WTC11 (cell line): ENCODE data around the gene LCA5L. TPM values are rescaled to one million over a fixed set of nuclear protein-coding genes. Genes with fewer than 3 reads are reported as not detected.
A peak's percentile ranks its signal among the peaks of the same experiment; 100 is the strongest.

ENCODE experiments used
- CREB1 ChIP-seq: sonication (generic); formaldehyde crosslinking; IDR thresholded peaks from 2 replicates; pipeline ENCODE4 v1.8.0; 2023; ENCODE audit warnings: mild to moderate bottlenecking, missing genetic modification reagents
- EMX1 ChIP-seq: fragments of 250-450 bp; sonication (Bioruptor Pico); IDR thresholded peaks from 2 replicates; pipeline ENCODE4 v1.8.0; 2021; ENCODE audit warnings: mild to moderate bottlenecking
- FOXP1 ChIP-seq: sonication (generic); formaldehyde crosslinking; IDR thresholded peaks from 2 replicates; pipeline ENCODE4 v1.8.0; 2022; ENCODE audit warnings: missing genetic modification reagents, mild to moderate bottlenecking, moderate library complexity, borderline replicate concordance
- GRHL2 ChIP-seq: fragments of 250-450 bp; sonication (Bioruptor Pico); IDR thresholded peaks from 2 replicates; pipeline ENCODE4 v1.8.0; 2022; ENCODE audit warnings: mild to moderate bottlenecking, moderate library complexity; ENCODE audit not compliant: insufficient replicate concordance, severe bottlenecking
- HMGA2 ChIP-seq: fragments of 250-450 bp; sonication (Bioruptor Pico); IDR thresholded peaks from 2 replicates; pipeline ENCODE4 v1.4.0; 2021; ENCODE audit warnings: mild to moderate bottlenecking, moderate library complexity
- IRF2 ChIP-seq: sonication (generic); formaldehyde crosslinking; IDR thresholded peaks from 2 replicates; pipeline ENCODE4 v1.8.0; 2022; ENCODE audit warnings: low read depth, missing genetic modification reagents, borderline replicate concordance
- JAZF1 ChIP-seq: fragments of 250-450 bp; sonication (Bioruptor Pico); IDR thresholded peaks from 2 replicates; pipeline ENCODE4 v1.9.0; 2021; ENCODE audit warnings: moderate library complexity, mild to moderate bottlenecking, inconsistent platforms
- KAT7 ChIP-seq: sonication (generic); formaldehyde crosslinking; IDR thresholded peaks from 2 replicates; pipeline ENCODE4 v1.8.1; 2023; ENCODE audit warnings: missing genetic modification reagents, mild to moderate bottlenecking, borderline replicate concordance
- NR1H2 ChIP-seq: sonication (generic); formaldehyde crosslinking; IDR thresholded peaks from 2 replicates; pipeline ENCODE4 v1.9.0; 2021; ENCODE audit warnings: mild to moderate bottlenecking, moderate library complexity, missing genetic modification reagents
- RORB ChIP-seq: fragments of 250-450 bp; sonication (Bioruptor Pico); IDR thresholded peaks from 2 replicates; pipeline ENCODE4 v1.9.0; 2021; ENCODE audit warnings: mild to moderate bottlenecking
- SMAD3 ChIP-seq: sonication (generic); formaldehyde crosslinking; IDR thresholded peaks from 2 replicates; pipeline ENCODE4 v1.8.0; 2022; ENCODE audit warnings: missing genetic modification reagents, mild to moderate bottlenecking, borderline replicate concordance
- TEAD1 ChIP-seq: sonication (generic); formaldehyde crosslinking; IDR thresholded peaks from 2 replicates; pipeline ENCODE4 v1.8.0; 2022; ENCODE audit warnings: mild to moderate bottlenecking, missing genetic modification reagents
- TEAD4 ChIP-seq: sonication (generic); formaldehyde crosslinking; IDR thresholded peaks from 2 replicates; pipeline ENCODE4 v1.8.0; 2022; ENCODE audit warnings: mild to moderate bottlenecking, missing genetic modification reagents
- ZBTB21 ChIP-seq: sonication (generic); formaldehyde crosslinking; IDR thresholded peaks from 2 replicates; pipeline ENCODE4 v1.8.1; 2023; ENCODE audit warnings: mild to moderate bottlenecking, missing genetic modification reagents, borderline replicate concordance
- total RNA-seq: library from RNA; stranded (reverse); gene quantifications from 3 replicates; pipeline ENCODE4 v1.2.3, GENCODE V29; 2021
- TF ChIP-seq, protein P1 (sequence below): sonication (generic); formaldehyde crosslinking; IDR thresholded peaks from 2 replicates; pipeline ENCODE4 v1.8.0; 2022; ENCODE audit warnings: mild to moderate bottlenecking, missing genetic modification reagents
- TF ChIP-seq, protein P2 (sequence below): sonication (generic); formaldehyde crosslinking; conservative IDR thresholded peaks from 2 replicates; pipeline ENCODE4 v1.8.1; 2023; ENCODE audit warnings: mild to moderate bottlenecking, low read depth, missing genetic modification reagents, moderate library complexity
- TF ChIP-seq, protein P3 (sequence below): sonication (generic); formaldehyde crosslinking; IDR thresholded peaks from 2 replicates; pipeline ENCODE4 v1.8.0; 2022; ENCODE audit warnings: missing genetic modification reagents
- TF ChIP-seq, protein P4 (sequence below): sonication (generic); formaldehyde crosslinking; IDR thresholded peaks from 2 replicates; pipeline ENCODE4 v1.8.1; 2022; ENCODE audit warnings: missing genetic modification reagents, borderline replicate concordance
- TF ChIP-seq, protein P5 (sequence below): fragments of 250-450 bp; sonication (Bioruptor Pico); IDR thresholded peaks from 2 replicates; pipeline ENCODE4 v1.9.0; 2021; ENCODE audit warnings: mild to moderate bottlenecking, borderline replicate concordance
- TF ChIP-seq, protein P6 (sequence below): sonication (generic); formaldehyde crosslinking; IDR thresholded peaks from 2 replicates; pipeline ENCODE4 v1.8.1; 2023; ENCODE audit warnings: mild to moderate bottlenecking, missing genetic modification reagents, moderate library complexity

Gene LCA5L
- total RNA-seq, 1 experiment from 2014 or later: 1.0 TPM

DNA sequence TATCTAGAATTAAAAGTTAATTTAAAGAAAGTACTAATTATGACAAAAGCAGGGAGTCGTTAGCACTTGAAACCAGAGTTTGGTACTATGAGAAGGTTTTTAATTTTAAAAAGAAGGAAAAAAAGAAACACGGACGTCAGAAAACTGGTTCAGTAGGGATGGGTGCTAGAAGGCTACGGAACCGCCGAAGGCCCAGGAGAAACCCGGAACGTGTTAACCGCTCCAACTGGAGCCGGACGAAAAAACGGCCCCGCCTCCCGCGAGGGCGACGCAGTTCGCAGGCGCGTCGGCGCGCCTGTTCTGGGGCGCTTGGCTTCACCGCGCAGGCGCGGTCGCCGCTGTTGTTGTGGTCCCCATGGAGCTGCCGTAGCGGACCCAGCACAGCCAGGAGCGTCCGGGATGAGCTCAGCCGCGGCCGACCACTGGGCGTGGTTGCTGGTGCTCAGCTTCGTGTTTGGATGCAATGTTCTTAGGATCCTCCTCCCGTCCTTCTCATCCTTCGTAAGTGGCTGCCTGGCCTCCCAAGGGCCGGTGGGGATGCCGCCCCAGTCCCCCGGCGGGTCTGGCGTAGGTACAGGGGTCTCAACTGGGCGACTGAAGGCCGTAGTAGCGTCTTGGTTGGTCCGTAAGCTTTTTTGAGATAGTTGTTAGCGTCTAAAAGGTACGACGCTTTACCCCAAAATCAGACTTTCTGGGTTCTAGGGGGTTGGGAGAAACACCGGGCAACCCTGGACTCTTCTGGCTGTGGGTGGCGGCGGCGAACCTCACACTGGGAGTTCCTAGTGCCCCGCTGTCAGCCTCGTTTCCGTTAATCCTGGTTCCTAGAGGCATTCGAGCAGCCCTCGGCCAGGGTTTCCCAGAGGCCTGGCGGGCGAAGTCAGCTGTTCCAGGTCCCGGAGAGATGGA, 65.3 kb downstream of the LCA5L start (continued):
- no peak for TF ChIP-seq NR1H2
- no peak for TF ChIP-seq CREB1 (CRISPR knock-in tag)
- TF ChIP-seq, protein P1, sequence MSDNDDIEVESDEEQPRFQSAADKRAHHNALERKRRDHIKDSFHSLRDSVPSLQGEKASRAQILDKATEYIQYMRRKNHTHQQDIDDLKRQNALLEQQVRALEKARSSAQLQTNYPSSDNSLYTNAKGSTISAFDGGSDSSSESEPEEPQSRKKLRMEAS (CRISPR knock-in tag): peak; percentile 69; the same call in 1 of the 2 replicates
- no peak for TF ChIP-seq IRF2 (CRISPR knock-in tag)
- no peak for TF ChIP-seq JAZF1 (CRISPR knock-in tag)
- TF ChIP-seq, protein P2, sequence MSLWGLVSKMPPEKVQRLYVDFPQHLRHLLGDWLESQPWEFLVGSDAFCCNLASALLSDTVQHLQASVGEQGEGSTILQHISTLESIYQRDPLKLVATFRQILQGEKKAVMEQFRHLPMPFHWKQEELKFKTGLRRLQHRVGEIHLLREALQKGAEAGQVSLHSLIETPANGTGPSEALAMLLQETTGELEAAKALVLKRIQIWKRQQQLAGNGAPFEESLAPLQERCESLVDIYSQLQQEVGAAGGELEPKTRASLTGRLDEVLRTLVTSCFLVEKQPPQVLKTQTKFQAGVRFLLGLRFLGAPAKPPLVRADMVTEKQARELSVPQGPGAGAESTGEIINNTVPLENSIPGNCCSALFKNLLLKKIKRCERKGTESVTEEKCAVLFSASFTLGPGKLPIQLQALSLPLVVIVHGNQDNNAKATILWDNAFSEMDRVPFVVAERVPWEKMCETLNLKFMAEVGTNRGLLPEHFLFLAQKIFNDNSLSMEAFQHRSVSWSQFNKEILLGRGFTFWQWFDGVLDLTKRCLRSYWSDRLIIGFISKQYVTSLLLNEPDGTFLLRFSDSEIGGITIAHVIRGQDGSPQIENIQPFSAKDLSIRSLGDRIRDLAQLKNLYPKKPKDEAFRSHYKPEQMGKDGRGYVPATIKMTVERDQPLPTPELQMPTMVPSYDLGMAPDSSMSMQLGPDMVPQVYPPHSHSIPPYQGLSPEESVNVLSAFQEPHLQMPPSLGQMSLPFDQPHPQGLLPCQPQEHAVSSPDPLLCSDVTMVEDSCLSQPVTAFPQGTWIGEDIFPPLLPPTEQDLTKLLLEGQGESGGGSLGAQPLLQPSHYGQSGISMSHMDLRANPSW (CRISPR knock-in tag): no peak
- no peak for TF ChIP-seq ZBTB21 (CRISPR knock-in tag)
- TF ChIP-seq SMAD3 (CRISPR knock-in tag): no peak
- no peak for TF ChIP-seq TEAD4 (CRISPR knock-in tag)
- TF ChIP-seq, protein P3, sequence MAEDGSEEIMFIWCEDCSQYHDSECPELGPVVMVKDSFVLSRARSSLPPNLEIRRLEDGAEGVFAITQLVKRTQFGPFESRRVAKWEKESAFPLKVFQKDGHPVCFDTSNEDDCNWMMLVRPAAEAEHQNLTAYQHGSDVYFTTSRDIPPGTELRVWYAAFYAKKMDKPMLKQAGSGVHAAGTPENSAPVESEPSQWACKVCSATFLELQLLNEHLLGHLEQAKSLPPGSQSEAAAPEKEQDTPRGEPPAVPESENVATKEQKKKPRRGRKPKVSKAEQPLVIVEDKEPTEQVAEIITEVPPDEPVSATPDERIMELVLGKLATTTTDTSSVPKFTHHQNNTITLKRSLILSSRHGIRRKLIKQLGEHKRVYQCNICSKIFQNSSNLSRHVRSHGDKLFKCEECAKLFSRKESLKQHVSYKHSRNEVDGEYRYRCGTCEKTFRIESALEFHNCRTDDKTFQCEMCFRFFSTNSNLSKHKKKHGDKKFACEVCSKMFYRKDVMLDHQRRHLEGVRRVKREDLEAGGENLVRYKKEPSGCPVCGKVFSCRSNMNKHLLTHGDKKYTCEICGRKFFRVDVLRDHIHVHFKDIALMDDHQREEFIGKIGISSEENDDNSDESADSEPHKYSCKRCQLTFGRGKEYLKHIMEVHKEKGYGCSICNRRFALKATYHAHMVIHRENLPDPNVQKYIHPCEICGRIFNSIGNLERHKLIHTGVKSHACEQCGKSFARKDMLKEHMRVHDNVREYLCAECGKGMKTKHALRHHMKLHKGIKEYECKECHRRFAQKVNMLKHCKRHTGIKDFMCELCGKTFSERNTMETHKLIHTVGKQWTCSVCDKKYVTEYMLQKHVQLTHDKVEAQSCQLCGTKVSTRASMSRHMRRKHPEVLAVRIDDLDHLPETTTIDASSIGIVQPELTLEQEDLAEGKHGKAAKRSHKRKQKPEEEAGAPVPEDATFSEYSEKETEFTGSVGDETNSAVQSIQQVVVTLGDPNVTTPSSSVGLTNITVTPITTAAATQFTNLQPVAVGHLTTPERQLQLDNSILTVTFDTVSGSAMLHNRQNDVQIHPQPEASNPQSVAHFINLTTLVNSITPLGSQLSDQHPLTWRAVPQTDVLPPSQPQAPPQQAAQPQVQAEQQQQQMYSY (CRISPR knock-in tag): peak; percentile 67
- peak; percentile 50; the same call in 1 of the 2 replicates for TF ChIP-seq FOXP1 (CRISPR knock-in tag)
- TF ChIP-seq RORB (CRISPR knock-in tag): no peak
- TF ChIP-seq, protein P4, sequence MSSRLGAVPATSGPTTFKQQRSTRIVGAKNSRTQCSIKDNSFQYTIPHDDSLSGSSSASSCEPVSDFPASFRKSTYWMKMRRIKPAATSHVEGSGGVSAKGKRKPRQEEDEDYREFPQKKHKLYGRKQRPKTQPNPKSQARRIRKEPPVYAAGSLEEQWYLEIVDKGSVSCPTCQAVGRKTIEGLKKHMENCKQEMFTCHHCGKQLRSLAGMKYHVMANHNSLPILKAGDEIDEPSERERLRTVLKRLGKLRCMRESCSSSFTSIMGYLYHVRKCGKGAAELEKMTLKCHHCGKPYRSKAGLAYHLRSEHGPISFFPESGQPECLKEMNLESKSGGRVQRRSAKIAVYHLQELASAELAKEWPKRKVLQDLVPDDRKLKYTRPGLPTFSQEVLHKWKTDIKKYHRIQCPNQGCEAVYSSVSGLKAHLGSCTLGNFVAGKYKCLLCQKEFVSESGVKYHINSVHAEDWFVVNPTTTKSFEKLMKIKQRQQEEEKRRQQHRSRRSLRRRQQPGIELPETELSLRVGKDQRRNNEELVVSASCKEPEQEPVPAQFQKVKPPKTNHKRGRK (CRISPR knock-in tag): no peak
- TF ChIP-seq HMGA2 (CRISPR knock-in tag): no peak
- TF ChIP-seq KAT7 (CRISPR knock-in tag): no peak
- 0 out of 2 replicates have a peak, but pooled peaks have one; percentile 22 for TF ChIP-seq TEAD1
- no peak for TF ChIP-seq GRHL2 (CRISPR knock-in tag)
- TF ChIP-seq, protein P5, sequence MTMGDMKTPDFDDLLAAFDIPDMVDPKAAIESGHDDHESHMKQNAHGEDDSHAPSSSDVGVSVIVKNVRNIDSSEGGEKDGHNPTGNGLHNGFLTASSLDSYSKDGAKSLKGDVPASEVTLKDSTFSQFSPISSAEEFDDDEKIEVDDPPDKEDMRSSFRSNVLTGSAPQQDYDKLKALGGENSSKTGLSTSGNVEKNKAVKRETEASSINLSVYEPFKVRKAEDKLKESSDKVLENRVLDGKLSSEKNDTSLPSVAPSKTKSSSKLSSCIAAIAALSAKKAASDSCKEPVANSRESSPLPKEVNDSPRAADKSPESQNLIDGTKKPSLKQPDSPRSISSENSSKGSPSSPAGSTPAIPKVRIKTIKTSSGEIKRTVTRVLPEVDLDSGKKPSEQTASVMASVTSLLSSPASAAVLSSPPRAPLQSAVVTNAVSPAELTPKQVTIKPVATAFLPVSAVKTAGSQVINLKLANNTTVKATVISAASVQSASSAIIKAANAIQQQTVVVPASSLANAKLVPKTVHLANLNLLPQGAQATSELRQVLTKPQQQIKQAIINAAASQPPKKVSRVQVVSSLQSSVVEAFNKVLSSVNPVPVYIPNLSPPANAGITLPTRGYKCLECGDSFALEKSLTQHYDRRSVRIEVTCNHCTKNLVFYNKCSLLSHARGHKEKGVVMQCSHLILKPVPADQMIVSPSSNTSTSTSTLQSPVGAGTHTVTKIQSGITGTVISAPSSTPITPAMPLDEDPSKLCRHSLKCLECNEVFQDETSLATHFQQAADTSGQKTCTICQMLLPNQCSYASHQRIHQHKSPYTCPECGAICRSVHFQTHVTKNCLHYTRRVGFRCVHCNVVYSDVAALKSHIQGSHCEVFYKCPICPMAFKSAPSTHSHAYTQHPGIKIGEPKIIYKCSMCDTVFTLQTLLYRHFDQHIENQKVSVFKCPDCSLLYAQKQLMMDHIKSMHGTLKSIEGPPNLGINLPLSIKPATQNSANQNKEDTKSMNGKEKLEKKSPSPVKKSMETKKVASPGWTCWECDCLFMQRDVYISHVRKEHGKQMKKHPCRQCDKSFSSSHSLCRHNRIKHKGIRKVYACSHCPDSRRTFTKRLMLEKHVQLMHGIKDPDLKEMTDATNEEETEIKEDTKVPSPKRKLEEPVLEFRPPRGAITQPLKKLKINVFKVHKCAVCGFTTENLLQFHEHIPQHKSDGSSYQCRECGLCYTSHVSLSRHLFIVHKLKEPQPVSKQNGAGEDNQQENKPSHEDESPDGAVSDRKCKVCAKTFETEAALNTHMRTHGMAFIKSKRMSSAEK: no peak
- no peak for TF ChIP-seq EMX1
- TF ChIP-seq, protein P6, sequence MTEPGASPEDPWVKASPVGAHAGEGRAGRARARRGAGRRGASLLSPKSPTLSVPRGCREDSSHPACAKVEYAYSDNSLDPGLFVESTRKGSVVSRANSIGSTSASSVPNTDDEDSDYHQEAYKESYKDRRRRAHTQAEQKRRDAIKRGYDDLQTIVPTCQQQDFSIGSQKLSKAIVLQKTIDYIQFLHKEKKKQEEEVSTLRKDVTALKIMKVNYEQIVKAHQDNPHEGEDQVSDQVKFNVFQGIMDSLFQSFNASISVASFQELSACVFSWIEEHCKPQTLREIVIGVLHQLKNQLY: no peak
